ENCODE results near the gene SCYGR4. TPM values are rescaled to one million over a fixed set of nuclear protein-coding genes. Genes with fewer than 3 reads are reported as not detected.

SCYGR4 gene
- polyA plus RNA-seq, 2 of the 4 experiments (the other 2 are of a cell fraction): not detected

DNA sequence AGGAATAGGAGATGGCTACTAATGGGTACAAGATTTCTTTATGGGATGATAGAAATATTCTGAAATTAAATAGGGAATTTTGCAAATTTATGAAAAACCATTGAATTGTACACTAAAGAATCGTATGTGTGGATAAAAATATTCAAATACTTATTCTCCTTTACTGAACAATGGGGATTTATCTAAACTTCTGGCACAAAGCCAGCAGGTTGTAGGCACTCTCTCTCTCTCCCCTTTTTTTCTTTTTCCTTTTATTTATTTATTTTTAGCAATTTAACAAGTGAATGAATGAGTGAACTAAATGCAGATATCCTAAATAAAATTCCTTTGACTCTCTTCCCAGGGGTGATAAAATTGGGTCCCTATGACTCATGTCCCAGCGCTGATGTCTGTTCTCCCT lies 40.5 kb upstream of the SCYGR4 start:
- H3K27ac ChIP-seq: no peak overlapping the region
- no peak overlapping the region for H3K4me3 ChIP-seq
- WGBS (ENCODE audit: missing lambda C conversion rate): 84% methylated on average over 2 of the region's 2 CpGs
- ChIA-PET POLR2A (no interaction called here), CTCF (interaction anchor here (0.9 kb wide), 1 partner anchor 170 kb away, joined by 3 read pairs; no protein-coding TSS in a partner anchor)
- no peak for FAIRE-seq
- TF ChIP-seq CEBPB (IDR thresholded peaks at IDR 0.05): no peak
- no peak for TF ChIP-seq CBX2 (IDR thresholded peaks at IDR 0.05; ENCODE audit: borderline replicate concordance, low read depth)
- TF ChIP-seq FOSL2 (IDR thresholded peaks at IDR 0.05): no peak
- TF ChIP-seq FOSL2 (CRISPR knock-in tag; IDR thresholded peaks at IDR 0.05): 0 out of 2 replicates have a peak, but pooled peaks have one; percentile 30
- TF ChIP-seq, protein P1, sequence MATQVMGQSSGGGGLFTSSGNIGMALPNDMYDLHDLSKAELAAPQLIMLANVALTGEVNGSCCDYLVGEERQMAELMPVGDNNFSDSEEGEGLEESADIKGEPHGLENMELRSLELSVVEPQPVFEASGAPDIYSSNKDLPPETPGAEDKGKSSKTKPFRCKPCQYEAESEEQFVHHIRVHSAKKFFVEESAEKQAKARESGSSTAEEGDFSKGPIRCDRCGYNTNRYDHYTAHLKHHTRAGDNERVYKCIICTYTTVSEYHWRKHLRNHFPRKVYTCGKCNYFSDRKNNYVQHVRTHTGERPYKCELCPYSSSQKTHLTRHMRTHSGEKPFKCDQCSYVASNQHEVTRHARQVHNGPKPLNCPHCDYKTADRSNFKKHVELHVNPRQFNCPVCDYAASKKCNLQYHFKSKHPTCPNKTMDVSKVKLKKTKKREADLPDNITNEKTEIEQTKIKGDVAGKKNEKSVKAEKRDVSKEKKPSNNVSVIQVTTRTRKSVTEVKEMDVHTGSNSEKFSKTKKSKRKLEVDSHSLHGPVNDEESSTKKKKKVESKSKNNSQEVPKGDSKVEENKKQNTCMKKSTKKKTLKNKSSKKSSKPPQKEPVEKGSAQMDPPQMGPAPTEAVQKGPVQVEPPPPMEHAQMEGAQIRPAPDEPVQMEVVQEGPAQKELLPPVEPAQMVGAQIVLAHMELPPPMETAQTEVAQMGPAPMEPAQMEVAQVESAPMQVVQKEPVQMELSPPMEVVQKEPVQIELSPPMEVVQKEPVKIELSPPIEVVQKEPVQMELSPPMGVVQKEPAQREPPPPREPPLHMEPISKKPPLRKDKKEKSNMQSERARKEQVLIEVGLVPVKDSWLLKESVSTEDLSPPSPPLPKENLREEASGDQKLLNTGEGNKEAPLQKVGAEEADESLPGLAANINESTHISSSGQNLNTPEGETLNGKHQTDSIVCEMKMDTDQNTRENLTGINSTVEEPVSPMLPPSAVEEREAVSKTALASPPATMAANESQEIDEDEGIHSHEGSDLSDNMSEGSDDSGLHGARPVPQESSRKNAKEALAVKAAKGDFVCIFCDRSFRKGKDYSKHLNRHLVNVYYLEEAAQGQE (IDR thresholded peaks at IDR 0.05): no peak
- TF ChIP-seq KDM1A (IDR thresholded peaks at IDR 0.05; ENCODE audit: low read depth): no peak
- TF ChIP-seq RAD21 (conservative IDR thresholded peaks at IDR 0.05 in 1 of 2, IDR thresholded peaks at IDR 0.05 in 1 of 2): no peak
- peaks cover 14% of the 10 kb centered on the region for H3K4me1 ChIP-seq
- ATAC-seq: no peak
- DNase-seq (ENCODE audit: low read depth in 1 of 2, low spot score in 1 of 2): no peak
- no peak overlapping the region for H3K4me2 ChIP-seq
- H3K9me3 ChIP-seq: no peaks in the 10 kb centered on the region; the same call in 2 of the 3 replicates

DNA sequence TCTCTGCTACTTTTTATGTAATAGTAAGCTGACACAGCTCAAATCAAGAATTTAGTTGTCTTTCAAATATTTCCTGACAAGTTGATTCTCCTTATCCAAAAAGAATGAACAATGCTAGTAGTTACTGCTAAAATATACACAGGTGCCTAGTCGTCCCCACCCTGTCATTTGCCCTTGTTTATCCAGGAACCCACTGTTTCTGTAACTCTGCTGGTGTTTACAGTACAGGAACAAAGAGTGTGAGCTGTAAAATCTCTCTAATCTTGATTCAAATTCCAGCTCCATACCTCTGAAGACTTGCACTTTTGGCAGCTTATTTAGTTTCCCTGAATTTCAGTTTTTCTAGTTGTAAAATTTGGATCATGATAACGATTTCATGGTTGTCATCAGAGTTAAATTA lies 39.7 kb upstream of the SCYGR4 start:
- CTCF ChIA-PET: interaction anchor here (0.9 to 1.3 kb wide), 4 partner anchors 10 to 170 kb away, joined by 3 to 4 read pairs (median 3); no protein-coding TSS in a partner anchor
- FAIRE-seq: peak; percentile 39
- Histone ChIP-seq H3K4me2 (no peak overlapping the region), H3K27ac (0 out of 6 replicates have a peak overlapping the region, but pooled peaks of 1 of the 2 experiments have one; percentile 6), H3K9me3 (peaks cover 6% of the 10 kb centered on the region), H3K4me3 (no peak overlapping the region), H3K4me1 (peaks cover 14% of the 10 kb centered on the region)
- ATAC-seq: no peak
- POLR2A ChIA-PET: interaction anchor here (0.6 kb wide), 1 partner anchor 184 kb away, joined by 3 read pairs; no protein-coding TSS in a partner anchor
- DNase-seq (ENCODE audit: low read depth in 1 of 2, low spot score in 1 of 2): no peak
- TF ChIP-seq, protein P2, sequence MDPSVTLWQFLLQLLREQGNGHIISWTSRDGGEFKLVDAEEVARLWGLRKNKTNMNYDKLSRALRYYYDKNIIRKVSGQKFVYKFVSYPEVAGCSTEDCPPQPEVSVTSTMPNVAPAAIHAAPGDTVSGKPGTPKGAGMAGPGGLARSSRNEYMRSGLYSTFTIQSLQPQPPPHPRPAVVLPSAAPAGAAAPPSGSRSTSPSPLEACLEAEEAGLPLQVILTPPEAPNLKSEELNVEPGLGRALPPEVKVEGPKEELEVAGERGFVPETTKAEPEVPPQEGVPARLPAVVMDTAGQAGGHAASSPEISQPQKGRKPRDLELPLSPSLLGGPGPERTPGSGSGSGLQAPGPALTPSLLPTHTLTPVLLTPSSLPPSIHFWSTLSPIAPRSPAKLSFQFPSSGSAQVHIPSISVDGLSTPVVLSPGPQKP (IDR thresholded peaks at IDR 0.05; ENCODE audit: low read depth, low read length): no peak
- TF ChIP-seq PHF8 (IDR thresholded peaks at IDR 0.05; ENCODE audit: borderline replicate concordance, low read depth): no peak
- TF ChIP-seq, protein P3, sequence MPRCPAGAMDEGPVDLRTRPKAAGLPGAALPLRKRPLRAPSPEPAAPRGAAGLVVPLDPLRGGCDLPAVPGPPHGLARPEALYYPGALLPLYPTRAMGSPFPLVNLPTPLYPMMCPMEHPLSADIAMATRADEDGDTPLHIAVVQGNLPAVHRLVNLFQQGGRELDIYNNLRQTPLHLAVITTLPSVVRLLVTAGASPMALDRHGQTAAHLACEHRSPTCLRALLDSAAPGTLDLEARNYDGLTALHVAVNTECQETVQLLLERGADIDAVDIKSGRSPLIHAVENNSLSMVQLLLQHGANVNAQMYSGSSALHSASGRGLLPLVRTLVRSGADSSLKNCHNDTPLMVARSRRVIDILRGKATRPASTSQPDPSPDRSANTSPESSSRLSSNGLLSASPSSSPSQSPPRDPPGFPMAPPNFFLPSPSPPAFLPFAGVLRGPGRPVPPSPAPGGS (IDR thresholded peaks at IDR 0.05): no peak
- no peak for TF ChIP-seq BHLHE40 (IDR thresholded peaks at IDR 0.05; ENCODE audit: low read depth, low read length)
- TF ChIP-seq EP300 (IDR thresholded peaks at IDR 0.05): no peak
- TF ChIP-seq GATA3 (IDR thresholded peaks at IDR 0.05; ENCODE audit: borderline replicate concordance): no peak
- TF ChIP-seq TFCP2L1 (CRISPR knock-in tag; IDR thresholded peaks at IDR 0.05): no peak
- no peak for TF ChIP-seq MAZ (IDR thresholded peaks at IDR 0.05; ENCODE audit: borderline replicate concordance, low read depth, low read length)
- TF ChIP-seq, protein P4, sequence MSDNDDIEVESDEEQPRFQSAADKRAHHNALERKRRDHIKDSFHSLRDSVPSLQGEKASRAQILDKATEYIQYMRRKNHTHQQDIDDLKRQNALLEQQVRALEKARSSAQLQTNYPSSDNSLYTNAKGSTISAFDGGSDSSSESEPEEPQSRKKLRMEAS (IDR thresholded peaks at IDR 0.05): no peak
- TF ChIP-seq RAD21 (conservative IDR thresholded peaks at IDR 0.05 in 1 of 2, IDR thresholded peaks at IDR 0.05 in 1 of 2): no peak
- TF ChIP-seq HEYL (CRISPR knock-in tag; IDR thresholded peaks at IDR 0.05): no peak
- TF ChIP-seq, protein P5, sequence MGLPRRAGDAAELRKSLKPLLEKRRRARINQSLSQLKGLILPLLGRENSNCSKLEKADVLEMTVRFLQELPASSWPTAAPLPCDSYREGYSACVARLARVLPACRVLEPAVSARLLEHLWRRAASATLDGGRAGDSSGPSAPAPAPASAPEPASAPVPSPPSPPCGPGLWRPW (IDR thresholded peaks at IDR 0.05): no peak
- no peak for TF ChIP-seq EHMT2 (IDR thresholded peaks at IDR 0.05; ENCODE audit: low read depth)
- TF ChIP-seq KDM5A (IDR thresholded peaks at IDR 0.05): no peak
- TF ChIP-seq ZNF302 (CRISPR knock-in tag; IDR thresholded peaks at IDR 0.05): no peak
- TF ChIP-seq JUN (IDR thresholded peaks at IDR 0.05): no peak
- TF ChIP-seq MYC (IDR thresholded peaks at IDR 0.05; ENCODE audit: borderline replicate concordance, low read length): no peak
- TF ChIP-seq, protein P6, sequence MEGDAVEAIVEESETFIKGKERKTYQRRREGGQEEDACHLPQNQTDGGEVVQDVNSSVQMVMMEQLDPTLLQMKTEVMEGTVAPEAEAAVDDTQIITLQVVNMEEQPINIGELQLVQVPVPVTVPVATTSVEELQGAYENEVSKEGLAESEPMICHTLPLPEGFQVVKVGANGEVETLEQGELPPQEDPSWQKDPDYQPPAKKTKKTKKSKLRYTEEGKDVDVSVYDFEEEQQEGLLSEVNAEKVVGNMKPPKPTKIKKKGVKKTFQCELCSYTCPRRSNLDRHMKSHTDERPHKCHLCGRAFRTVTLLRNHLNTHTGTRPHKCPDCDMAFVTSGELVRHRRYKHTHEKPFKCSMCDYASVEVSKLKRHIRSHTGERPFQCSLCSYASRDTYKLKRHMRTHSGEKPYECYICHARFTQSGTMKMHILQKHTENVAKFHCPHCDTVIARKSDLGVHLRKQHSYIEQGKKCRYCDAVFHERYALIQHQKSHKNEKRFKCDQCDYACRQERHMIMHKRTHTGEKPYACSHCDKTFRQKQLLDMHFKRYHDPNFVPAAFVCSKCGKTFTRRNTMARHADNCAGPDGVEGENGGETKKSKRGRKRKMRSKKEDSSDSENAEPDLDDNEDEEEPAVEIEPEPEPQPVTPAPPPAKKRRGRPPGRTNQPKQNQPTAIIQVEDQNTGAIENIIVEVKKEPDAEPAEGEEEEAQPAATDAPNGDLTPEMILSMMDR (IDR thresholded peaks at IDR 0.05): no peak
- no peak for TF ChIP-seq EHF (CRISPR knock-in tag; IDR thresholded peaks at IDR 0.05)
- TF ChIP-seq FOSB (CRISPR knock-in tag; IDR thresholded peaks at IDR 0.05): no peak
- WGBS (ENCODE audit: missing lambda C conversion rate): 34% methylated on average over 2 of the region's 2 CpGs
